NCI-H2196 treated with DMSO at 0.1 percent for 48 hours (cell line): ENCODE results near the gene OPRD1.
"Not testable (repeated sequence)": the region's sequence is repeated elsewhere in the genome, so short reads cannot be mapped to it uniquely, and the experiment has no call there.

Source experiments
- DNase-seq: peaks from one replicate; lab custom pipeline; 2025; ENCODE audit not compliant: unreplicated experiment; lab: John Stamatoyannopoulos, UW

The OPRD1 gene

GRCh38 chr1:28811766-28812668 lies at the start of gene OPRD1:
TSS of gene OPRD1 (plus strand) at chr1:28812170. CDS start at chr1:28812384, 214 bp downstream.
- DNase-seq = no peak

DNA sequence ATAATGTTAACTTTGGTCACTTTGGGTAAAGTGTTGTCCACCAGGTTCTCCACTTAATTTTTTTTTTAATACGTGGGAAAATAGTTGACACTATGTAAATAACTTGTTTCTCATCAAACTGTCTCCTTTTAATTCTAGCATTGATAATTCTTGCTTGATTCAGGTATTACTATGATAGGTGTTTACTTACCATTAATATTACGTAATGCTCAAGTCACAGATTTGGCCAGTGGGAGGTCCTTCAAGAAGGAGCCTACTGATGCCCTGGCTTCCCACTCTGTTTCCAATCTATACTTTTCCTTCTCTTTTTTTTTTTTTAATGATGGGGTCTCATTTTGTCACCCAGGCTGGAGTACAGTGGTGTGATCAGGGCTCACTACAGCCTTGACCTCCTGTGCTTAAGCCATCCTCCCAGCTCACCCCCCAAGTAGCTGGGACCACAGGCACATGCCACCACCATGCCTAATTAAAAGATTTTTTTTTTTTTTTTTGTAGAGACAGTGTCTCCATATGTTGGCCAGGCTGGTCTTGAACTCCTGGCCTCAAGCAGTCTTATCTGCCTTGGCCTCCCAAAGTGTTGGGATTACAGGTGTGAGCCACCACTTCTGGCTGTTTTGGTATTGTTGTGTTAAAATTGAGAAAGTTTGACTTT lies 45.3 kb upstream of the OPRD1 start:
- no peak for DNase-seq

- DNase-seq = no peak
These were observed 41.3 kb upstream of the OPRD1 start for GRCh38 chr1:28770601-28771165.

DNA sequence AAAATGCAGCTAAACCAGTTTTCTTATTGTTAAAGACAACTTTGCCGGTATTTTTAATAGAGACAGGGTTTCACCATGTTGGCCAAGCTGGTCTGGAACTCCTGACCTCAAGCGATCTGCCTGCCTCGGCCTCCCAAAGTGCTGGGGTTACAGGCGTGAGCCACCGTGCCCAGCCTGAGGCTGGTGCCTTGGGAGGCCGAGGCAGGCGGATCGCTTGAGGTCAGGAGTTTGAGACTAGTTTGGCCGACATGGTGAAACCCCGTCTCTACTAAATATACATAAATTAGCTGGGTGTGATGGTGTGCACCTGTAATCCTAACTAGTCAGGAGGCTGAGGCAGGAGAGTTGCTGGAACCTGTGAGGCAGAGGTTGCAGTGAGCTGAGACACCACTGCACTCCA lies 40.0 kb upstream of the OPRD1 start:
- DNase-seq = not testable (repeated sequence)

DNA sequence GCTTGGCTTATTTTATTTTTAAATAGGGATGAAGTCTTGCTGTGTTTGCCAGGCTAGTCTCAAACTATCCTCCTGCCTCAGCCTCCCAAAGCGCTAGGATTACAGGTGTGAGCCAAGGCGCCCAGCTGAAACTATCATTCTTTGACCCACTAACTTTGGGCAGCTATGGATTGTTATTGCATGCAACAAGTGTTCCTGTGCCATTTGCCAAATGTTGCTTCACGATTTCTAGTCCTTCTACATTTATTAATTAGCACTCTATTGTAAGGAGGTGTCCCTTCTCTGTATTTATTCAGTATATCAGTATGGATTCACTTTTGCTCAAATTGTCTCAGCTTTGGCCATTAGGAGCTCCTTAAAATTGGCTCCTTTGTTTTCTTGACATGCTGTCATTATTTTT lies 38.9 kb upstream of the OPRD1 start:
- DNase-seq = no peak

GRCh38 chr1:28775121-28775942 lies 36.6 kb upstream of the OPRD1 start:
- DNase-seq = peak; percentile 89

- DNase-seq = no peak
These were observed 35.6 kb upstream of the OPRD1 start for GRCh38 chr1:28776341-28776740.

DNA sequence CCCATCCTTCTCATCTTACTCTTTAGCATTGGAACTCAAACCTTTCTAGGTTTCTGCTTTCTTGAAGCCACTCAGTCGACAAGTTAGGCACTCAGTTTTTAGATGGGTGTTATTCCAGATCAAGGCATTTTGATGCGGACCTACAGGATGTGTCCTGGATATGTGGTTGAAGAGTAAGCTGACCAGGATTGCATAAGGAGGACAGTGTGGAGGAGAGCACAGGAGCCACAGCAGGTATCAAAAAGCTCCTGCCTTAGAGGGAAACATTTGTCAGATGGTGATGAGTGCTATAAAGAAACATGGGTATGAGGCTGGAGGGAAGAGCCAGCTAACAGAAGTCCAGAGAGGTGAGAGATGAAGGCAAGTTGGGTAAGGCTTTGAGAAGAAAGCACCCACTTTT lies 33.9 kb upstream of the OPRD1 start:
- DNase-seq = no peak

GRCh38 chr1:28779751-28780408 lies 32.1 kb upstream of the OPRD1 start:
- DNase-seq = no peak

DNA sequence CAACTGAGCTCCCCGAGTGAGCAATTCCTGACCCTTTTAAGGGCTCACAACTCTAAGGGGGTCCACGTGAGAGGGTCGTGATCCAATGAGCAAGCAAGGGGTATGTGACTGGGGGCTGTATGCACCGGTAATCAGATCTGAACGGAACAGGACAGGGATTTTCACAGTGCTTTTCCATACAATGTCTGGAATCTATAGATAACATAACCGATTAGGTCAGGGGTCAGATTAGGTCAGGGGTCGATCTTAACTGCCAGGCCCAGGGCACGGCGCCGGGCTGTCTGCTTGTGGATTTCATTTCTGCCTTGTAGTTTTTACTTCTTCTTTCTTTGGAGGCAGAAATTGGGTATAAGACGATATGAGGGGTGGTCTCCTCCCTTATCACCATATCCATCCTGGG lies 30.7 kb upstream of the OPRD1 start:
- DNase-seq = no peak

DNA sequence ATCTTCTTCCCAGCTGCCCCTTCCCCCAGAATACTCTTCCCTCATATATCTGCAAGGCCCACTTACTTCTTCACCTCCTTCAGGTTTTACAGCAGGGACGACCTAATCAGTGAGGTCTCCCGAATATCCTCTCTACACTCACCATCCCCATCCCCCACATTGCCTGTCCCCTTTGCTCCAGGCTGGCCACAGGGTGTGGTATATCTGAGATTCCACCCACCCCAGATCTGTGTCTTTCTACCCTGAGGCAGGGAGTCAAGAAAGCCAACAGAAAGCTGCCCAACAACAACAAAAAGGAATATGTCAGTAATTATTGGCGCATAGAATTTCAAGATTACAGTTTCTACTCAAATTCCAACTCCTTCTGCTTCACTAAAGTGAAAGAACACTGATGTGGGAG lies 30.0 kb upstream of the OPRD1 start:
- DNase-seq = no peak

DNA sequence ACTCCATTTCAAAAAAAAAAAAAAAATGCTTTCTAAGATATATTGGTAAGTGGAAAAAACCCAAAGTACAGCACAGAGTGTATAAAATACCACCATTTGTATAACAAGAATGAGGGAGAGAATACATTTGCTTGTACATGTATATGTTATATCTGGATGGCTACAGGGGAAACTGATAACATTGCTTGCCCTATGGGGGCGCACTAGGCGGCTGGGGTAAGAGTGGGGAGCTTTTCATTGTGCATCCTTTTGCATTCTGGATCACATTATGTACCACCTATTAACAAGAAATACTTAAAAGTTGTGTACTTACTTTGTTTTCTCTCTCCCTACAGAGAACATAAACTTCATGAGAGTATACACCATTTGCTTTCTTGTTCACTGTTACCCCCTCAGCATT lies 28.6 kb upstream of the OPRD1 start:
- no peak for DNase-seq

DNA sequence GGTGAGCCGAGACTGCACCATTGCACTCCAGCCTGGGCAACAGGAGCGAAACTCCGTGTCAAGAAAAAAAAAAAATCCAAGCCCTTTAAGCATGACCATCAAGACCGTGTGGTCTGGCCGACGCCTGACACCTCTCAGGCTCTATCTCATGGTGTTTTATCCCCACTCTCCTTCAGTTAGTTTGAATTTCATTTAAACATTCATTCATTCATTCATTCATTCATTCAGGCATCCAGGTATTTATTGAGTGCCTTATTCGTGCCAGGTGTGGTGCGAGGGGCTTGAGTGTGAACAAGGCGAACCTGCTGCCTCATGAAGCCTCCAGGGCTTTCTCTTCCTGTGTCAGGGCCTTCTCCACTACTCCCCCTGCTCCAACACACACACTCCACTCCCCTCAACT lies 22.6 kb upstream of the OPRD1 start:
- DNase-seq = no peak

DNA sequence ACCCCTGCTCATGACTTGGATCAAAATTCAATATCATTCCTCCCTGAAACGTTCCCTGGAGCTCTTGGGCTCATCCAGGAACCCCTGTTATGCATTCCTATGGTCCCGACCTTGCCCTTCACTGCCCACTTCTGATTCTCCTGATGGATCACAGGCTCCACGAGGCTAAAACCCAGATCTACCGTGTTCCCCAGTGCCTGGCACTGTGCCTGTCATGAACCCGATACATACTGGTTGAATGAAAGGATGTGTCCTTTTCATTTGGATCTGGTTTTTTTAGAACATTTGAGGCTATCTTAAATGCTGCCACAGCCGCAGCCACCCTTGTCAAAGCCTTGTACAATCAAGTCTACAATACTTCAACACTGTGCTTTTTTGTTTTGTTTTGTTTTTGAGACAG lies 22.2 kb upstream of the OPRD1 start:
- no peak for DNase-seq

- no peak for DNase-seq
These were observed 21.5 kb upstream of the OPRD1 start for GRCh38 chr1:28790377-28791035.

GRCh38 chr1:28791929-28792328 lies 20.0 kb upstream of the OPRD1 start:
- DNase-seq = not testable (repeated sequence)

- DNase-seq = no peak
These were observed 19.3 kb upstream of the OPRD1 start for GRCh38 chr1:28792644-28793121.

DNA sequence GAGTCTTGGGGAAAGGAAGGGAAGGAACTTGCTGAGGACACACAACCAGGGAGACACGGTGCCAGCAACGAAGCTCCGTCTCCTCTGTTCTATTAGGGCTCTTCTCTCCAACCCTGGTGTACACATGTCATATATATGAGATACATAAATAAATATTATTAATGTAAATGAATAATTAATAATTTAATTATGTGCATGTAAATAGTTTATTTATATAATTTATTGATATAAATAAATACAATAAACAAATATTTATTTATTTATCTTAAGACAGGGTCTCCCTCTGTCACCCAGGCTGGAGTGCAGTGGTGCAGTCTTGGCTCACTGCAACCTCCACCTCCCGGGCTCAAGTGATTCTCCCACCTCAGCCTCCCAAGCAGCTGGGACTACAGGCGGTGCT lies 17.4 kb upstream of the OPRD1 start:
- not testable (repeated sequence) for DNase-seq

DNA sequence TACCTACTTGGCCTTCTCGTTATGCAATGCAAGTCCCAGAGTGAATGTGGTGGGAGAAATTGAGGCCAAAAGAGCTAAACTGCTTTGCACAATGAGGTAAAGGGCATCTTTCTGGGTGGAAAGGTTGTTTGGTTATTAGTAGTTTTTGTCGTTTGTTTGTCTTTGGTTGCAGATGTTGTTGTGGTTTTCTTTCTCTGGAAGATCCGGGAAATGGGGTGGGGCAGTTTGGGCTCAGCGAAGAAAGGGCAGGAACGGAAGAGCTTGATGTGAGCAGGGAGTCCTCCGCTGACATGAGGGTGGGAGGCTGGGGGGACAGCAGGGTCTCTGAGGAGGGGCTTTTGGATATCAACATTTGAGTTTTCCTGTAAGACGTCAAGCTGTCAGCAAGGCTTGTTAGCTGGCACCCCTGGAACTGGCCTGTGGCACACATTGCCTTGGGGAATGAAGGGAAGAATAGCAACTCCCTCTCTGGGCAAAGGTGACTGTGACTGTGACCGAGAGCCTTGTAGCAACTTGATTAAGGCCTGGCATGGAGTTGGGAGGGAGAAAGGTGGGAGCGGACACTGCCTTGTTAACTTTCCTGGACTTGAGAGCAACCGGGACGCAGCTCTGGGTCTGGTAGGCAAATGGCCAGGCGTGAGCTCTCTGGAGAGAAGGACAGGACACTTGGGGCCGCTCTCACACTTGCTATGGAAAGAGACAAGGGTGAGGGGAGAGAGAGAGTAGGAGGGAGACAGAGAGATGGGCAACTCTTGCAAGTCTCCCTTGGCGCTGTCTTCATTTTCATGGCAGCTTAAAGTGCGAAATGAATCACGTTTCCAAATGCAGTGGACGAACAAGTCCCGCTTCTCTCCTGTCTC lies 15.4 kb upstream of the OPRD1 start:
- DNase-seq = no peak
